ENCODE results near the gene CAD. TPM values are rescaled to one million over a fixed set of nuclear protein-coding genes. Genes with fewer than 3 reads are reported as not detected.
"Not testable (repeated sequence)": the region's sequence is repeated elsewhere in the genome, so short reads cannot be mapped to it uniquely, and the experiment has no call there.

CAD gene
- total RNA-seq, 4 donors from 2014 or later, result 5.9 to 47.2 (median 31.3) TPM

- no peaks in the 10 kb centered on the region for H3K27me3 ChIP-seq
Measured at GRCh38 chr2:27270670-27271069, 53.5 kb downstream of the CAD start.

GRCh38 chr2:27271631-27272340, 54.6 kb downstream of the CAD start:
- intact Hi-C loops (cut with DNase I; ENCODE audit: low total_unique reads), result no loop called here
- TF ChIP-seq CTCF (IDR thresholded peaks at IDR 0.05) (no peak), POLR2A (IDR thresholded peaks at IDR 0.05) (no peak)
- Histone ChIP-seq H3K36me3 (no peaks in the 10 kb centered on the region), H3K4me3 (no peak overlapping the region), H3K9me3 (no peaks in the 10 kb centered on the region), H3K4me1 (no peaks in the 10 kb centered on the region), H3K27me3 (no peaks in the 10 kb centered on the region), H3K27ac (no peak overlapping the region)
- DNase-seq, result no peak

More at GRCh38 chr2:27270670-27271069, 53.5 kb downstream of the CAD start:
- no peak overlapping the region for H3K27ac ChIP-seq
- no peak overlapping the region for H3K4me3 ChIP-seq
- H3K4me1 ChIP-seq, result no peaks in the 10 kb centered on the region
- no peak for TF ChIP-seq CTCF (IDR thresholded peaks at IDR 0.05)
- TF ChIP-seq POLR2A (IDR thresholded peaks at IDR 0.05), result no peak
- H3K9me3 ChIP-seq, result no peaks in the 10 kb centered on the region
- intact Hi-C loops (cut with DNase I; ENCODE audit: low total_unique reads), result no loop called here
- no peaks in the 10 kb centered on the region for H3K36me3 ChIP-seq
- DNase-seq, result no peak

- H3K4me1 ChIP-seq; H3K4me3 ChIP-seq; H3K9me3 ChIP-seq; intact Hi-C loops (cut with DNase I; ENCODE audit: low total_unique reads); H3K27me3 ChIP-seq; H3K27ac ChIP-seq; DNase-seq; H3K36me3 ChIP-seq: not testable (repeated sequence)
Measured at GRCh38 chr2:27272537-27273522, 55.7 kb downstream of the CAD start.

- Histone ChIP-seq H3K4me3 (no peak within 1 kb of the TSS), H3K36me3 (no peaks in the 10 kb centered on the region), H3K4me1 (no peaks in the 10 kb centered on the region), H3K27ac (no peak within 1 kb of the TSS), H3K27me3 (no peaks in the 10 kb centered on the region), H3K9me3 (no peaks in the 10 kb centered on the region)
- intact Hi-C loops (cut with DNase I; ENCODE audit: low total_unique reads), result no loop called here
- TF ChIP-seq CTCF (IDR thresholded peaks at IDR 0.05), result no peak
- no peak for TF ChIP-seq POLR2A (IDR thresholded peaks at IDR 0.05)
- no peak for DNase-seq
Measured at GRCh38 chr2:27275211-27276150, 58.3 kb downstream of the CAD start, which contains the start of gene DNAJC5G. TSS of gene DNAJC5G (plus strand) at chr2:27275433. CDS start at chr2:27276729, 1,296 bp downstream.

GRCh38 chr2:27278010-27278409, 60.8 kb downstream of the CAD start:
- DNase-seq, result no peak
- Histone ChIP-seq H3K9me3 (no peaks in the 10 kb centered on the region), H3K27ac (no peak overlapping the region), H3K36me3 (no peaks in the 10 kb centered on the region), H3K4me3 (no peak overlapping the region), H3K27me3 (no peaks in the 10 kb centered on the region), H3K4me1 (no peaks in the 10 kb centered on the region)
- intact Hi-C loops (cut with DNase I; ENCODE audit: low total_unique reads), result no loop called here
- no peak for TF ChIP-seq CTCF (IDR thresholded peaks at IDR 0.05)
- no peak for TF ChIP-seq POLR2A (IDR thresholded peaks at IDR 0.05)

Data from uterus (tissue), 4 donors.